Activated CD4-positive, CD25-positive, alpha-beta regulatory T cell (primary cell): Measurements from ENCODE around the gene ONECUT2.
"Not testable (repeated sequence)": the region's sequence is repeated elsewhere in the genome, so short reads cannot be mapped to it uniquely, and the experiment has no call there.

Source experiments
- DNase-seq, 4 experiments: peaks; one replicate each; lab custom pipeline; 2025; lab: John Stamatoyannopoulos, UW

ONECUT2 gene

GRCh38 chr18:57434536-57435494, at the start of gene ONECUT2:
ONECUT2 (plus strand) TSS chr18:57435374; CDS start chr18:57435717, 343 bp downstream.
- peak; percentile 10 to 32 (median 25) for DNase-seq

GRCh38 chr18:57389271-57389670, 45.9 kb upstream of the ONECUT2 start:
- no peak for DNase-seq

GRCh38 chr18:57390044-57390443, 45.1 kb upstream of the ONECUT2 start:
- DNase-seq = no peak

- DNase-seq = not testable (repeated sequence)
Measured at GRCh38 chr18:57394749-57395148, 40.4 kb upstream of the ONECUT2 start.

- DNase-seq = not testable (repeated sequence)
Measured at GRCh38 chr18:57396831-57397230, 38.3 kb upstream of the ONECUT2 start.

GRCh38 chr18:57397440-57398132, 37.6 kb upstream of the ONECUT2 start:
- no peak for DNase-seq

- no peak for DNase-seq
Measured at GRCh38 chr18:57404345-57404744, 30.8 kb upstream of the ONECUT2 start.

GRCh38 chr18:57409650-57410049, 25.5 kb upstream of the ONECUT2 start:
- no peak for DNase-seq

- DNase-seq = no peak
Measured at GRCh38 chr18:57410749-57411148, 24.4 kb upstream of the ONECUT2 start.

GRCh38 chr18:57416542-57416941, 18.6 kb upstream of the ONECUT2 start:
- no peak for DNase-seq

- no peak for DNase-seq
Measured at GRCh38 chr18:57422313-57422872, 12.8 kb upstream of the ONECUT2 start.

- no peak for DNase-seq
Measured at GRCh38 chr18:57423821-57424220, 11.4 kb upstream of the ONECUT2 start.

GRCh38 chr18:57425096-57425495, 10.1 kb upstream of the ONECUT2 start:
- DNase-seq = no peak

GRCh38 chr18:57426187-57426586, 9.0 kb upstream of the ONECUT2 start:
- DNase-seq = no peak

- DNase-seq = no peak
Measured at GRCh38 chr18:57427429-57428201, 7.6 kb upstream of the ONECUT2 start.

GRCh38 chr18:57428221-57429150, 6.7 kb upstream of the ONECUT2 start:
- no peak for DNase-seq

- no peak for DNase-seq
Measured at GRCh38 chr18:57429167-57430078, 5.8 kb upstream of the ONECUT2 start.

GRCh38 chr18:57430079-57431001, 4.8 kb upstream of the ONECUT2 start:
- DNase-seq = no peak

- no peak for DNase-seq
Measured at GRCh38 chr18:57431002-57431382, 4.2 kb upstream of the ONECUT2 start.
